ENCODE results near the gene VPS13A.

VPS13A gene

DNA sequence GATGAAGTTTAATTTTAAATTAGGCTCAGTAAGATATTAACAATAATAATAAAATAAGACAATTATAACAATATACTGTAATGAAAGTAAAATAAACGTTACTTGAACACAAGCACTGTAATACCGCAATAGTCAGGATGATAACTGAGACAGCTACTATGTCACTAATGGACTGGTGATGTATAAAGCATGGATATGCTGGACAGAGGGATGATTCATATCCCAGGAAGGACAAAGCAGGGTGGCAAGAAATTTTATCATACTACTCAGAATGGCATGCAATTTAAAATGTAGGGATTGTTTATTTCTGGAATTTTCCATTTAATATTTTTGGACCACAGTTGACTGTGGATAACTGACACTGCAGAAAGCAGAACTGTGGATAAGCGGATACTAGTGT, 196.9 kb downstream of the VPS13A start:
- TF ChIP-seq NFIC (IDR thresholded peaks at IDR 0.05) (no peak), TCF12 (IDR thresholded peaks at IDR 0.05; ENCODE audit: low read depth) (no peak), TAF1 (IDR thresholded peaks at IDR 0.05; ENCODE audit: low read depth) (no peak), TEAD4 (IDR thresholded peaks at IDR 0.05) (no peak), CEBPB (IDR thresholded peaks at IDR 0.05) (no peak), EP300 (IDR thresholded peaks at IDR 0.05; ENCODE audit: borderline replicate concordance) (no peak), RAD21 (IDR thresholded peaks at IDR 0.05; ENCODE audit: low read depth) (no peak)
- TF ChIP-seq, protein P1, sequence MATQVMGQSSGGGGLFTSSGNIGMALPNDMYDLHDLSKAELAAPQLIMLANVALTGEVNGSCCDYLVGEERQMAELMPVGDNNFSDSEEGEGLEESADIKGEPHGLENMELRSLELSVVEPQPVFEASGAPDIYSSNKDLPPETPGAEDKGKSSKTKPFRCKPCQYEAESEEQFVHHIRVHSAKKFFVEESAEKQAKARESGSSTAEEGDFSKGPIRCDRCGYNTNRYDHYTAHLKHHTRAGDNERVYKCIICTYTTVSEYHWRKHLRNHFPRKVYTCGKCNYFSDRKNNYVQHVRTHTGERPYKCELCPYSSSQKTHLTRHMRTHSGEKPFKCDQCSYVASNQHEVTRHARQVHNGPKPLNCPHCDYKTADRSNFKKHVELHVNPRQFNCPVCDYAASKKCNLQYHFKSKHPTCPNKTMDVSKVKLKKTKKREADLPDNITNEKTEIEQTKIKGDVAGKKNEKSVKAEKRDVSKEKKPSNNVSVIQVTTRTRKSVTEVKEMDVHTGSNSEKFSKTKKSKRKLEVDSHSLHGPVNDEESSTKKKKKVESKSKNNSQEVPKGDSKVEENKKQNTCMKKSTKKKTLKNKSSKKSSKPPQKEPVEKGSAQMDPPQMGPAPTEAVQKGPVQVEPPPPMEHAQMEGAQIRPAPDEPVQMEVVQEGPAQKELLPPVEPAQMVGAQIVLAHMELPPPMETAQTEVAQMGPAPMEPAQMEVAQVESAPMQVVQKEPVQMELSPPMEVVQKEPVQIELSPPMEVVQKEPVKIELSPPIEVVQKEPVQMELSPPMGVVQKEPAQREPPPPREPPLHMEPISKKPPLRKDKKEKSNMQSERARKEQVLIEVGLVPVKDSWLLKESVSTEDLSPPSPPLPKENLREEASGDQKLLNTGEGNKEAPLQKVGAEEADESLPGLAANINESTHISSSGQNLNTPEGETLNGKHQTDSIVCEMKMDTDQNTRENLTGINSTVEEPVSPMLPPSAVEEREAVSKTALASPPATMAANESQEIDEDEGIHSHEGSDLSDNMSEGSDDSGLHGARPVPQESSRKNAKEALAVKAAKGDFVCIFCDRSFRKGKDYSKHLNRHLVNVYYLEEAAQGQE (IDR thresholded peaks at IDR 0.05; ENCODE audit: low read depth), result no peak
- TF ChIP-seq, protein P2, sequence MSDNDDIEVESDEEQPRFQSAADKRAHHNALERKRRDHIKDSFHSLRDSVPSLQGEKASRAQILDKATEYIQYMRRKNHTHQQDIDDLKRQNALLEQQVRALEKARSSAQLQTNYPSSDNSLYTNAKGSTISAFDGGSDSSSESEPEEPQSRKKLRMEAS (IDR thresholded peaks at IDR 0.05), result no peak

DNA sequence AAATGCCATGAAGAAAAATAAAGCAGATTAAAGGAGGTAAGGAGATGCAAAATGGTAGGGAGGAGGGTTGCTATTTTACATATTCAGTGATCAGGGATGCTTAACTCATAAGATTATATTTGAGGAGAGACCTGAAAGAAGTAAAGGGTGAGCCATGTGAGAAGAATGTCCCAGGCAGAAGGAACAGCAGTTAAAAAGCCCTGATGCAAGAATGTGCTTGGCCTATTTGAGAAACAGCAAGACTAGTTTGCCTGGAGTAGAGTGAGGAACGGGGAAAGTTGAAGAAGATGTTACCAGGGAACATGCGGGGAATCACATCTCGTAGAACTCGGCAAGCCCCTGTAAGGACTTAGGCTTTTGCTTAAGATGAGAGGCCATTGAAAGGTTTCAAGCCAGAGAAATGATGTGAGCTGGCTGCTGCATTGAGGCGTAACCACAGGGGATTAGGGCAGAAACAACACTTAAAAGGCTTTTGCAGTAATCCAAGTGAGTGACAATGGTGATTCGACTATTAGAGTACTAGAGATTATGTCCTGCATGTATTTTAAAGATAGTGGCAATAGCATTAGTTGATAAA, 198.7 kb downstream of the VPS13A start:
- TF ChIP-seq ZBTB7A (IDR thresholded peaks at IDR 0.05; ENCODE audit: low read depth), result no peak
- TF ChIP-seq EP300 (IDR thresholded peaks at IDR 0.05; ENCODE audit: borderline replicate concordance), result no peak
- no peak for TF ChIP-seq TAF1 (IDR thresholded peaks at IDR 0.05; ENCODE audit: low read depth)
- no peak for TF ChIP-seq EGR1 (IDR thresholded peaks at IDR 0.05)
- no peak for TF ChIP-seq NFIC (IDR thresholded peaks at IDR 0.05)
- TF ChIP-seq, protein P2 (IDR thresholded peaks at IDR 0.05), result no peak
- no peak for TF ChIP-seq YY1 (IDR thresholded peaks at IDR 0.05; ENCODE audit: low read depth)
- no peak for TF ChIP-seq TCF12 (IDR thresholded peaks at IDR 0.05; ENCODE audit: low read depth)
- no peak for TF ChIP-seq CEBPB (IDR thresholded peaks at IDR 0.05)
- no peak for TF ChIP-seq FOXM1 (IDR thresholded peaks at IDR 0.05; ENCODE audit: borderline replicate concordance, low read depth)
- no peak for TF ChIP-seq TEAD4 (IDR thresholded peaks at IDR 0.05)
- TF ChIP-seq, protein P1 (IDR thresholded peaks at IDR 0.05; ENCODE audit: low read depth), result no peak
- TF ChIP-seq CREB1 (IDR thresholded peaks at IDR 0.05; ENCODE audit: low read depth), result no peak
- no peak for TF ChIP-seq USF1 (IDR thresholded peaks at IDR 0.05)
- TF ChIP-seq RAD21 (IDR thresholded peaks at IDR 0.05; ENCODE audit: low read depth), result no peak

- TF ChIP-seq USF1 (IDR thresholded peaks at IDR 0.05) (no peak), RAD21 (IDR thresholded peaks at IDR 0.05; ENCODE audit: low read depth) (no peak), FOXM1 (IDR thresholded peaks at IDR 0.05; ENCODE audit: borderline replicate concordance, low read depth) (no peak), TAF1 (IDR thresholded peaks at IDR 0.05; ENCODE audit: low read depth) (no peak), ZBTB7A (IDR thresholded peaks at IDR 0.05; ENCODE audit: low read depth) (no peak), TEAD4 (IDR thresholded peaks at IDR 0.05) (no peak), CREB1 (IDR thresholded peaks at IDR 0.05; ENCODE audit: low read depth) (no peak), NFIC (IDR thresholded peaks at IDR 0.05) (no peak), TCF12 (IDR thresholded peaks at IDR 0.05; ENCODE audit: low read depth) (no peak), EGR1 (IDR thresholded peaks at IDR 0.05) (no peak), EP300 (IDR thresholded peaks at IDR 0.05; ENCODE audit: borderline replicate concordance) (no peak), CEBPB (IDR thresholded peaks at IDR 0.05) (no peak), YY1 (IDR thresholded peaks at IDR 0.05; ENCODE audit: low read depth) (no peak)
- TF ChIP-seq, protein P1 (IDR thresholded peaks at IDR 0.05; ENCODE audit: low read depth), result no peak
- TF ChIP-seq, protein P2 (IDR thresholded peaks at IDR 0.05), result no peak
Measured at GRCh38 chr9:77384406-77384805, 207.1 kb downstream of the VPS13A start.

- TF ChIP-seq CEBPB (IDR thresholded peaks at IDR 0.05) (no peak), TCF12 (IDR thresholded peaks at IDR 0.05; ENCODE audit: low read depth) (no peak), TEAD4 (IDR thresholded peaks at IDR 0.05) (no peak), YY1 (IDR thresholded peaks at IDR 0.05; ENCODE audit: low read depth) (no peak), EP300 (IDR thresholded peaks at IDR 0.05; ENCODE audit: borderline replicate concordance) (no peak), USF1 (IDR thresholded peaks at IDR 0.05) (no peak), ZBTB7A (IDR thresholded peaks at IDR 0.05; ENCODE audit: low read depth) (no peak), CREB1 (IDR thresholded peaks at IDR 0.05; ENCODE audit: low read depth) (no peak), FOXM1 (IDR thresholded peaks at IDR 0.05; ENCODE audit: borderline replicate concordance, low read depth) (no peak)
- TF ChIP-seq, protein P1 (IDR thresholded peaks at IDR 0.05; ENCODE audit: low read depth), result no peak
- TF ChIP-seq, protein P2 (IDR thresholded peaks at IDR 0.05), result no peak
Measured at GRCh38 chr9:77386187-77386586, 208.9 kb downstream of the VPS13A start.
